ENCODE measurements around the gene DOCK11.

DOCK11 gene

GRCh38 chrX:118621081-118621759 lies 125.6 kb downstream of the DOCK11 start:
- no peak overlapping the region for H3K4me3 ChIP-seq (ENCODE audit: low read depth, low read length)

DNA sequence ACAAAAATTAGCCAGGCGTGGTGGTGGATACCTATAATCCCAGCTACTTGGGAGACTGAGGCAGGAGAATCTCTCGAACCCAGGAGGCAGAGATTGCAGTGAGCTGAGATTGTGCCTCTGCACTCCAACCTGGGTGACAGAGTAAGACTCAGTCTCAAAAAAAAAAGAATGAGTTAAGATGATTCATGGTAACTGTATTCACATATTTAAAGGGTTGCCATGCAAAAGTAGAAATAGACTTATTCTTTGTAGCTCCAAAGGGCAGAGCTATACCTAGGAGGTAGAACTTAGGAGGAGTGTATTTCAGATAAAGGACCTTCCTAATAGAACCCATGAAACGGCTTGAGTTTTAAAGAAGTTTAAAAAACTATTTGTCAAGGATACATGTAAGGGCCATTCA lies 127.4 kb downstream of the DOCK11 start:
- H3K4me3 ChIP-seq (ENCODE audit: low read depth, low read length), result no peak overlapping the region

GRCh38 chrX:118626346-118626745 lies 130.7 kb downstream of the DOCK11 start:
- H3K4me3 ChIP-seq (ENCODE audit: low read depth, low read length), result no peak overlapping the region

DNA sequence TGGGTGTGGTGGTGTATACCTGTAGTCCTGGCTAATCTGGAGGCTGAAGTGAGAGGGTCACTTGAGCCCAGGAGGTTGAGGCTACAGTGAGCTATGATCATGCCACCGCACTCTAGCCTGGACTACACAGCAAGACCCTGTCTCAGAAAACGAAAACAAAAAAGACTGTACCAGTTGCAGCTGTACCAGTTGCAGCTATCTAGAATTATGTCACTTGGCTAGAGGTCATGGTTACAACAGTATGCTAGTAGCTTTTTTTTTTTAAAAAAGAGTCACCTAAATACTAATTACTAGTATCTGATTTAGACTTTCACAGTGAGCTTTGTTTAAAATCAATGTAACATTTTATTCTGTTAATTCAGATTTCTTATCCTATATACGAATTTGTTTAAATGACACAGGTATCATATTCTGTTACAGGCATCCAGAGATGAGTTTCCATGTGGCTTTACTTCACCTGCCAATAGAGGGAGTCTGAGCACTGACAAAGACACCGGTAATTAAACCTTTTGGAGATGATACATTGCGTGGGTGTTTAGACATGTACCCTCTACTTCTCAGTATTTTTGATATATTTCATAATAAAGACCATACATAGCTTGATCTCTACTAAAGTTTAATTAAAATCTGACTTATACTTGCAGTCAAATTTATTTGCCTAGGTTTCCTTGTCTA lies 131.6 kb downstream of the DOCK11 start:
- H3K4me3 ChIP-seq (ENCODE audit: low read depth, low read length), result no peak overlapping the region

- H3K4me3 ChIP-seq (ENCODE audit: low read depth, low read length), result no peak overlapping the region
Measured at GRCh38 chrX:118630848-118631247, 135.2 kb downstream of the DOCK11 start.

DNA sequence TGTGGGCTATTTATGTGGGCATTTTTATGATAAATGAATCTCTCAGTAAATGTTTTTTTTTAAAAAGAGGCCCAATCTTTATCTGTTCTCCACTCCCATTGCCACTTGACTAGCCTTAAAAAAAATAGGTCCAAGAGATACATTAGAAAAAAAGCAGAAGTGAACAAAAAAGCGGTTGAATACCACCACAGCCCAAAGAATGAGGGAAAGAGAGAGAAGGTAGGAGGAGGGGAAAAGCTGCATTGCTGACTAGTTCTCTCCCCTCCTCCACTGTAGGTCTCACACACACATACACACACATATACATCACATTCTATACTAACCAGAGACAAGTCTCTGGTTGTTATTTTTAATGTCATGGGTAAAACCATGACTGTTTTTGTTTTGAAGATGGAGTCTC lies 136.0 kb downstream of the DOCK11 start:
- H3K4me3 ChIP-seq (ENCODE audit: low read depth, low read length), result no peak overlapping the region

DNA sequence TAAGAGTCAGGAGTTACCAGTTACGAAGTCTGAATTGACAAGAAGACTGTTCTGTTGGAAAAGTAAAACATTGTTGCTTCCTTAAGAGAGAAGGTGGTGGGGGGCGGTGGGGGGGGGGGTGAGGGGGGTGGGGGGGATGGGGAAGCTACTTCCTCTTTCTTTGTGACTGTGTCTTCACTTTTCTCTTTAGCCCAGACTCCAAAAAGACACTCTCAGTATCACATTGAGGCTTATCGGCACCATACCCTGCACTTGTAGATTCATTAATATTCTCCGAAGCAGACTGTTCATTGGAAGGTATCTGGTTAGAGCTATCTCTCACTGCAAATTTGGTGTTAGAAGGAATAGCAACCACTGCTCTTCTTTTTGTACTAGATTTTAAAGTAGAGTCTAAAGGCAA lies 137.2 kb downstream of the DOCK11 start:
- H3K4me3 ChIP-seq (ENCODE audit: low read depth, low read length), result no peak overlapping the region

GRCh38 chrX:118633530-118633929 lies 137.9 kb downstream of the DOCK11 start:
- no peak overlapping the region for H3K4me3 ChIP-seq (ENCODE audit: low read depth, low read length)

DNA sequence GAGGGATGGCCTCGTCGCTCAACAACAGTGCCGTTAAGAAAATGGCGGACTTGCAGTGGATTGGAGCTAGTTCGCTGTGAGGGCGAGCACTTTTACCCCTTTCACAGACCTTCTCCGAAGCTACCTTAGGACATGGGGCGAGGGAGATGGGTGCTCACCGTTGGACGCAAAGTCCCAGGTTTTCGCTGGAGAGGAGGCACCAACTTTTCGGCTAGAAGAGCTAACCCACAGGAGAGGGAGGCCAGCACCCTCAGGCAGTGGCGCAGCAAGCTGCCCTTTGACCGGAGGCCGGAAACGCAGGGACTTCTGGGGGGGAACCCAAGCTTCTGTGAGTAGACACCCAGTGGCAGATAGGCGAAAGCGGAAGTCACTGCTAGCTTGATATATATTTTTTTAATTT lies 138.7 kb downstream of the DOCK11 start:
- no peak overlapping the region for H3K4me3 ChIP-seq (ENCODE audit: low read depth, low read length)

GRCh38 chrX:118637997-118638396 lies 142.4 kb downstream of the DOCK11 start:
- H3K4me3 ChIP-seq (ENCODE audit: low read depth, low read length), result no peak overlapping the region

DNA sequence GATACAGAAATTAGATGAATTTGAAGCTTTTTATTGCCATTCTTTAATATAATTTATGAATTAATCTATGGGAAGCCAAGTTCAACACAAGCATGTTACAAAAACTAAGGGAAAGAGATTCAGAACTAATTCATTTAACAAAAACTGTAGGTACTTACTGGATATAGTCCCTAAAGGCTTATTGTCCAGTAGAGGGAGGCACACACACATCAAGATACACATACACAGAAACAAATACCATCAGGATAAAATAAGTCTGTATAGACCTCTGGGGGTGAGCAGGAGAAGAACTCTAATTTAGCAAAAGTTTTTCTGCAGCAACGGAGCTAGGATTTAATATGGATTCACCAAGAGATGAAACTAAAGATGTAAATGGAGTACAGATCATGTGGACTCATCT lies 148.8 kb downstream of the DOCK11 start:
- H3K4me3 ChIP-seq (ENCODE audit: low read depth, low read length), result no peak overlapping the region

DNA sequence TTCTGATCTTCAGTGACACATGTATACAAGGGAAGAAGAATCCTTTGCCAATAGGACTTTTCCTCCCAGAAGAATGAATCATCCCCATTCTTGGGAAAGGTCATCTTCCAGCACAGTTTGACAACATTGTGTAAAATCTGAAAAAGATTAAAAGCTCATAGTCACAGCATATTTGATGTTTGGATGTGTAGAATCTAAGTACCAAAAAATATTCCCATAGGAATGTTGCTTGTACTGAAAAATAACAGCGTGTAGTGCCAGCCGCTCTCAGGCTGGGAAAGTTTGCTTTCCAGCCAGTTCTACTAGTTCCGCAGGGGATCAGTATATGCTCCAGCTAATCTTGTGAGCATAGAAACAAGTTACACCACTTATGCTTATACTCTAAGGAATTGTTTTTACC lies 157.1 kb downstream of the DOCK11 start:
- H3K4me3 ChIP-seq (ENCODE audit: low read depth, low read length), result no peak overlapping the region

DNA sequence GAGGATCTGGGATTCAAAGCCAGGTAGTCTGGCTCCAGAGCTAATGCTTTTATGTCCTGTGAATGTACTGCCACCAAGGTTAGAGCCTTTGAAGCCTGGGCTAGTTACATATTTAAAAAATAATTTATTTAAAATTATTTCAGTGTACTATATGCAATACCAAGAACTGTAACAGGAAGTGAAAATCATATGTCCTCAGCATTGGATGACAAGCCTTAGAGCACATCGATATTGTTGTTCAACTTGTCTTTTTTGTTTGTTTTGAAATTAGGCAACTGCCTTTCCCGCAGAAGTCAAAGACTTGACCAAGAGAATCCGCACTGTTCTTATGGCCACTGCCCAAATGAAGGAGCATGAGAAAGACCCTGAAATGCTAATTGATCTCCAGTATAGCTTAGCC lies 158.7 kb downstream of the DOCK11 start:
- no peak overlapping the region for H3K4me3 ChIP-seq (ENCODE audit: low read depth, low read length)

GRCh38 chrX:118655561-118656246 lies 160.1 kb downstream of the DOCK11 start:
- no peak overlapping the region for H3K4me3 ChIP-seq (ENCODE audit: low read depth, low read length)

DNA sequence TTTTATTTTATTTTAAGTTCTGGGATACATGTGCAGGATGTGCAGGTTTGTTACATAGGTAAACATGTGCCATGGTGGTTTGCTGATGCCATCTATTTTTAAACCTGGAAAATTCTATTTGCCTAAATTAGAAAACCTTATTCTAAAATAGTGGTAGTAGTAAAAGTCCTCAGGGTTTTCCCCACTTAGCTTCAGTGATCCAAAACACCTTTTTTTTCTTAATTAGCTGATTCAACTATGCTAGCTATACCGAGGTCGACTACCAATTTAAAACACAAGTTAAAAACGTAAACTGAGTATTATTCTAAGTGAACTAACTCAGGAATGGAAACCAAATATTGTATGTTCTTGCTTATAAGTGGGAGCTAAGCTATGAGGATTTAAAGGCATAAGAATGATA lies 161.8 kb downstream of the DOCK11 start:
- H3K4me3 ChIP-seq (ENCODE audit: low read depth, low read length), result no peak overlapping the region

- H3K4me3 ChIP-seq (ENCODE audit: low read depth, low read length), result no peak overlapping the region
Measured at GRCh38 chrX:118660085-118660484, 164.5 kb downstream of the DOCK11 start.

DNA sequence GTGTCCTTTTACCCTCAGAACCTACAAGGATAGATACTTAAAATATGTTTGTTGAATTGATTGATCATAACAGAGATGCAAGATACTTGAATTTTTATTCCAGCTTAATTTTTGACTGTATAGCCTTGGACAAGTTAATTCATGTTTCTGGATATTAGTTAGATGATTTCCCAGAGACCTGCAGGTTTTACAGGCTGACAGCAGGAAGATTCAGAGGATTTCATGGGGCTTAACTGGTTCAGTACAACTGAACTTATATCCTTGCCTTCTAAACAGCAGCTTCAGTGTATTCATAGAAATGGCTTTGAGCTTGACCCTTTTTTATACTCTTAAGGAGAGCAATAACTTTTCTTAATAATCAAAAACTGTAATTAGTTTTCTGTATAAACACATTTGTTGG lies 169.6 kb downstream of the DOCK11 start:
- H3K4me3 ChIP-seq (ENCODE audit: low read depth, low read length), result no peak overlapping the region

DNA sequence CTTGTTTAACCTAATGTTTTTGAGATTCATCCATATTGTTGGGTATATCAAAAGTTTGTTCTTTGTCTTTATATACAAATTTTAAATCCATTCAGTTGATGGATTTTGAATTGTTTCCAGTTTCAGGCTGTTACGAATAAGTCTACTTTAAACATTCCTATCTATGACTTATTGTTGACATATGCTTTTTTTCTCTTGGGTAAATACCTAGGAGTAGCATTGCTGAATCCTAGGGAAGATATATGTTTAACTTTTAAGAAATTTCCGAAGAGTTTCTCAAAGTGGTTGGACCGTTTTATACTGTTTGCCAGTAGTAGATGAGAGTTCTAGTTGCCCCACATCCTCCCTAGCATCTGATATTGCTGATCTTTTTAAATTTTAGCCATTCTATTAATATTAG lies 170.9 kb downstream of the DOCK11 start:
- H3K4me3 ChIP-seq (ENCODE audit: low read depth, low read length), result no peak overlapping the region

DNA sequence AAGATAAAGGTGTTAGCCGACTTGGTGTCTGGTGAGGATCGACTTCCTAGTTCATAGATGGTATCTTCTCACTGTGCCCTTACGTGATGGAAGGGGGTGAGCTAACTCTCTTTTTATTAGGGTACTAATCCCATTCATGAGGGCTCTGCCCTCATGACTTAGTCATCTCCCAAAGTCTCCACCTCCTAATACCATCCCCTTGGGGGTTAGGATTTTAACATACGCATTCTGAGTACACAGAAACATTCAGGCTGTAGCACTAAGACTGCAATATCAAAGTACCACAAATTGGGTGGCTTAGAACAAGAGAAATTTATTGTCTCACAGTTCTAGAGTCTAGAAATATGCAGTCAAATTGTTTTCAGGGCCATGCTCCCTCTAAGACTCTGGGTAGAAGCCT lies 173.8 kb downstream of the DOCK11 start:
- H3K4me3 ChIP-seq (ENCODE audit: low read depth, low read length), result no peak overlapping the region

DNA sequence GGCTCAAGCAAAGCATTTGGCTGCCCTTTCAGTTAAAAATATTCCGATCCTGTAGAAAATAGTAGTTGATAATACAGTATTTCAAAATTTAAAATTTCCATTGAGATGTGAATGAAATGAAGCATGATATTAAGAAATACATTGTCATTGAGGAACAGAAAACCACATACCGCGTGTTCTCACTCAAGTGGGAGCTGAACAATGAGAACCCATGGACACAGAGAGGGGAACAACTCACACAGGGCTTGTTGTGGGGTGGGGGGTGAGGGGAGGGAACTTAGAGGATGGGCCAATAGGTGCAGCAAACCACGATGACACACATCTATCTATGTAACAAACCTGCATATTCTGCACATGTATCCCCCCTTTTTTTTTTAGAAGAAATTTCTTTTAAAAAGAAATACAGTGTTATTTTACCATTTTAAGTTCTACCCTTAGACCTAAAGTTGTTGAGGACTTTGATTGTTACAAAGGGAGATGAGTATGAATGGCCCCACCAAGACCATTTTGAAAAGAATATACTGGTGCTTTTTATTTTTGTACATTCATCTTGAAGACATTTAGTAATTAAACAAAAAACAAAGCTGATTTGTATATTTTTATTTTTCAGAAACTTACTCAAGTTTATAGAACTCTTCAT lies 179.8 kb downstream of the DOCK11 start:
- no peak overlapping the region for H3K4me3 ChIP-seq (ENCODE audit: low read depth, low read length)

DNA sequence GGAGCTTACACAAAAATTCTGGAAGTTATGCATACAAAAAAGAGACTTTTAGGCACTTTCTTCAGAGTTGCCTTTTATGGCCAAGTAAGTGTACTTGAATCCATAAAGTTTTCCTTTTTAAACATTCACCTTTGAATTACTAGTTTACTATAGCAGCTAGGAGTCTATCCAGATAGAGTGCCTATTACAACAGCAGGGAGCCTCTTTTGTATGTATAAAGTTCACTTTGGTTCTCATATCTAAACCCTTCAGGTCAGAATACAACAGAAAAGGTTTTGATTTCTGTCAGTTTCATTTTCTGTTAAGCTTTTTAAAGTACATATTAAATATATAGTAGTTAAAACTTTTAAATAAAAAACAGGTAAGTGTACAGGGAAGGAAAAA lies 180.3 kb downstream of the DOCK11 start:
- H3K4me3 ChIP-seq (ENCODE audit: low read depth, low read length), result no peak overlapping the region

GRCh38 chrX:118677318-118677717 lies 181.7 kb downstream of the DOCK11 start:
- no peak overlapping the region for H3K4me3 ChIP-seq (ENCODE audit: low read depth, low read length)
